ENCODE measurements around the gene RYR3.
"Not testable (repeated sequence)": the region's sequence is repeated elsewhere in the genome, so short reads cannot be mapped to it uniquely, and the experiment has no call there.

Gene RYR3

GRCh38 chr15:33795070-33795469, 484.3 kb downstream of the RYR3 start:
- DNase-seq = no peak

- no peak for DNase-seq
These were observed 486.9 kb downstream of the RYR3 start for GRCh38 chr15:33797651-33798050.

- DNase-seq = no peak
These were observed 491.2 kb downstream of the RYR3 start for GRCh38 chr15:33801954-33802353.

- DNase-seq = no peak
These were observed 496.9 kb downstream of the RYR3 start for GRCh38 chr15:33807665-33808064.

- DNase-seq = no peak
These were observed 498.1 kb downstream of the RYR3 start for GRCh38 chr15:33808720-33809457.

- no peak for DNase-seq
These were observed 499.4 kb downstream of the RYR3 start for GRCh38 chr15:33810073-33810595.

GRCh38 chr15:33810806-33811205, 500.0 kb downstream of the RYR3 start:
- DNase-seq = no peak

GRCh38 chr15:33813891-33814290, 503.1 kb downstream of the RYR3 start:
- DNase-seq = no peak

- not testable (repeated sequence) for DNase-seq
These were observed 508.7 kb downstream of the RYR3 start for GRCh38 chr15:33819499-33819898.

GRCh38 chr15:33822479-33822878, 511.7 kb downstream of the RYR3 start:
- DNase-seq = no peak

- no peak for DNase-seq
These were observed 512.4 kb downstream of the RYR3 start for GRCh38 chr15:33823119-33823518.

- no peak for DNase-seq
These were observed 514.7 kb downstream of the RYR3 start for GRCh38 chr15:33825453-33825852.

GRCh38 chr15:33826201-33826600, 515.4 kb downstream of the RYR3 start:
- DNase-seq = no peak

GRCh38 chr15:33830351-33830750, 519.6 kb downstream of the RYR3 start:
- no peak for DNase-seq

GRCh38 chr15:33831646-33832045, 520.9 kb downstream of the RYR3 start:
- DNase-seq = no peak

GRCh38 chr15:33834892-33835743, 524.4 kb downstream of the RYR3 start:
- no peak for DNase-seq

GRCh38 chr15:33837294-33837693, 526.5 kb downstream of the RYR3 start:
- DNase-seq = no peak

GRCh38 chr15:33839540-33839939, 528.8 kb downstream of the RYR3 start:
- DNase-seq = no peak

GRCh38 chr15:33840615-33841014, 529.8 kb downstream of the RYR3 start:
- no peak for DNase-seq

GRCh38 chr15:33844186-33844585, 533.4 kb downstream of the RYR3 start:
- DNase-seq = no peak

GRCh38 chr15:33844597-33844996, 533.8 kb downstream of the RYR3 start:
- no peak for DNase-seq

GRCh38 chr15:33846142-33846541, 535.4 kb downstream of the RYR3 start:
- DNase-seq = no peak

- DNase-seq = no peak
These were observed 536.1 kb downstream of the RYR3 start for GRCh38 chr15:33846862-33847261.

GRCh38 chr15:33848011-33848410, 537.2 kb downstream of the RYR3 start:
- no peak for DNase-seq

Measured in cerebellar nuclear complex (tissue), 1 donor.